ENCODE measurements around the gene XIAP.
"Not testable (repeated sequence)": the region's sequence is repeated elsewhere in the genome, so short reads cannot be mapped to it uniquely, and the experiment has no call there.

XIAP gene

GRCh38 chrX:123876844-123877243 is 17.0 kb downstream of the XIAP start:
- H3K4me3 ChIP-seq (ENCODE audit: low read length) = no peak overlapping the region
- no peak overlapping the region for H3K9ac ChIP-seq (ENCODE audit: low read depth, low read length)
- no peaks in the 10 kb centered on the region for H3K36me3 ChIP-seq (ENCODE audit: insufficient read depth, low read length)
- H3K27ac ChIP-seq (ENCODE audit: low read depth, low read length) = no peak overlapping the region
- no peaks in the 10 kb centered on the region for H3K4me1 ChIP-seq (ENCODE audit: insufficient read depth, low read length)
- WGBS = 94% methylated on average over 2 of the region's 2 CpGs
- H3K9me3 ChIP-seq (ENCODE audit: insufficient read depth, low read depth, low read length) = no peaks in the 10 kb centered on the region
- no peaks in the 10 kb centered on the region for H3K27me3 ChIP-seq (ENCODE audit: insufficient read depth, low read length)

GRCh38 chrX:123878252-123878721 is 18.4 kb downstream of the XIAP start:
- no peak overlapping the region for H3K9ac ChIP-seq (ENCODE audit: low read depth, low read length)
- H3K27me3 ChIP-seq (ENCODE audit: insufficient read depth, low read length) = no peaks in the 10 kb centered on the region
- H3K4me1 ChIP-seq (ENCODE audit: insufficient read depth, low read length) = no peaks in the 10 kb centered on the region
- H3K36me3 ChIP-seq (ENCODE audit: insufficient read depth, low read length) = no peaks in the 10 kb centered on the region
- no CpG with 5 or more reads among the region's 2 CpGs for WGBS
- no peak overlapping the region for H3K4me3 ChIP-seq (ENCODE audit: low read length)
- no peak overlapping the region for H3K27ac ChIP-seq (ENCODE audit: low read depth, low read length)
- no peaks in the 10 kb centered on the region for H3K9me3 ChIP-seq (ENCODE audit: insufficient read depth, low read depth, low read length)

GRCh38 chrX:123881330-123881729 is 21.5 kb downstream of the XIAP start:
- Histone ChIP-seq H3K9me3 (ENCODE audit: insufficient read depth, low read depth, low read length) (no peaks in the 10 kb centered on the region), H3K9ac (ENCODE audit: low read depth, low read length) (no peak overlapping the region), H3K4me1 (ENCODE audit: insufficient read depth, low read length) (no peaks in the 10 kb centered on the region), H3K27ac (ENCODE audit: low read depth, low read length) (no peak overlapping the region), H3K36me3 (ENCODE audit: insufficient read depth, low read length) (peaks cover 7% of the 10 kb centered on the region), H3K4me3 (ENCODE audit: low read length) (no peak overlapping the region), H3K27me3 (ENCODE audit: insufficient read depth, low read length) (no peaks in the 10 kb centered on the region)

- Histone ChIP-seq H3K9ac (ENCODE audit: low read depth, low read length) (no peak overlapping the region), H3K4me1 (ENCODE audit: insufficient read depth, low read length) (no peaks in the 10 kb centered on the region), H3K36me3 (ENCODE audit: insufficient read depth, low read length) (peaks cover 13% of the 10 kb centered on the region), H3K9me3 (ENCODE audit: insufficient read depth, low read depth, low read length) (no peaks in the 10 kb centered on the region), H3K27me3 (ENCODE audit: insufficient read depth, low read length) (no peaks in the 10 kb centered on the region), H3K27ac (ENCODE audit: low read depth, low read length) (no peak overlapping the region), H3K4me3 (ENCODE audit: low read length) (no peak overlapping the region)
- WGBS = 96% methylated on average over 3 of the region's 3 CpGs
Measured at GRCh38 chrX:123882391-123882790, 22.5 kb downstream of the XIAP start.

- Histone ChIP-seq H3K27ac (ENCODE audit: low read depth, low read length) (no peak overlapping the region), H3K27me3 (ENCODE audit: insufficient read depth, low read length) (no peaks in the 10 kb centered on the region), H3K4me3 (ENCODE audit: low read length) (no peak overlapping the region), H3K4me1 (ENCODE audit: insufficient read depth, low read length) (no peaks in the 10 kb centered on the region), H3K36me3 (ENCODE audit: insufficient read depth, low read length) (peaks cover 20% of the 10 kb centered on the region), H3K9ac (ENCODE audit: low read depth, low read length) (no peak overlapping the region), H3K9me3 (ENCODE audit: insufficient read depth, low read depth, low read length) (no peaks in the 10 kb centered on the region)
Measured at GRCh38 chrX:123884809-123885408, 25.1 kb downstream of the XIAP start.

- H3K9ac ChIP-seq (ENCODE audit: low read depth, low read length) = no peak overlapping the region
- no peak overlapping the region for H3K27ac ChIP-seq (ENCODE audit: low read depth, low read length)
- WGBS = 100% methylated on average over 2 of the region's 3 CpGs
- no peak overlapping the region for H3K4me3 ChIP-seq (ENCODE audit: low read length)
- H3K9me3 ChIP-seq (ENCODE audit: insufficient read depth, low read depth, low read length) = no peaks in the 10 kb centered on the region
- H3K4me1 ChIP-seq (ENCODE audit: insufficient read depth, low read length) = no peaks in the 10 kb centered on the region
- H3K27me3 ChIP-seq (ENCODE audit: insufficient read depth, low read length) = no peaks in the 10 kb centered on the region
- H3K36me3 ChIP-seq (ENCODE audit: insufficient read depth, low read length) = peaks cover 47% of the 10 kb centered on the region
Measured at GRCh38 chrX:123899701-123900100, 39.8 kb downstream of the XIAP start.

- not testable (repeated sequence) for H3K9ac ChIP-seq (ENCODE audit: low read depth, low read length); H3K9me3 ChIP-seq (ENCODE audit: insufficient read depth, low read depth, low read length); H3K27me3 ChIP-seq (ENCODE audit: insufficient read depth, low read length); H3K27ac ChIP-seq (ENCODE audit: low read depth, low read length); H3K4me1 ChIP-seq (ENCODE audit: insufficient read depth, low read length); H3K4me3 ChIP-seq (ENCODE audit: low read length)
- H3K36me3 ChIP-seq (ENCODE audit: insufficient read depth, low read length) = peaks cover 45% of the 10 kb centered on the region
- 97% methylated on average over 7 of the region's 7 CpGs for WGBS
Measured at GRCh38 chrX:123903261-123903660, 43.4 kb downstream of the XIAP start.

- H3K27ac ChIP-seq (ENCODE audit: low read depth, low read length) = no peak overlapping the region
- H3K4me3 ChIP-seq (ENCODE audit: low read length) = no peak overlapping the region
- H3K4me1 ChIP-seq (ENCODE audit: insufficient read depth, low read length) = no peaks in the 10 kb centered on the region
- H3K9ac ChIP-seq (ENCODE audit: low read depth, low read length) = no peak overlapping the region
- peaks cover 40% of the 10 kb centered on the region for H3K36me3 ChIP-seq (ENCODE audit: insufficient read depth, low read length)
- no peaks in the 10 kb centered on the region for H3K9me3 ChIP-seq (ENCODE audit: insufficient read depth, low read depth, low read length)
- no peaks in the 10 kb centered on the region for H3K27me3 ChIP-seq (ENCODE audit: insufficient read depth, low read length)
- WGBS = 89% methylated on average over 2 of the region's 2 CpGs
Measured at GRCh38 chrX:123905332-123905731, 45.5 kb downstream of the XIAP start.

- Histone ChIP-seq H3K27me3 (ENCODE audit: insufficient read depth, low read length) (no peaks in the 10 kb centered on the region), H3K9ac (ENCODE audit: low read depth, low read length) (no peak overlapping the region), H3K27ac (ENCODE audit: low read depth, low read length) (no peak overlapping the region), H3K9me3 (ENCODE audit: insufficient read depth, low read depth, low read length) (no peaks in the 10 kb centered on the region), H3K36me3 (ENCODE audit: insufficient read depth, low read length) (peaks cover 28% of the 10 kb centered on the region; the same call in 1 of the 2 replicates), H3K4me1 (ENCODE audit: insufficient read depth, low read length) (no peaks in the 10 kb centered on the region), H3K4me3 (ENCODE audit: low read length) (no peak overlapping the region)
- WGBS = 79% methylated on average over 7 of the region's 8 CpGs
Measured at GRCh38 chrX:123906557-123907316, 46.9 kb downstream of the XIAP start.

GRCh38 chrX:123909523-123909922 is 49.7 kb downstream of the XIAP start:
- Histone ChIP-seq H3K9me3 (ENCODE audit: insufficient read depth, low read depth, low read length) (no peaks in the 10 kb centered on the region), H3K27me3 (ENCODE audit: insufficient read depth, low read length) (no peaks in the 10 kb centered on the region), H3K4me1 (ENCODE audit: insufficient read depth, low read length) (no peaks in the 10 kb centered on the region), H3K4me3 (ENCODE audit: low read length) (no peak overlapping the region), H3K9ac (ENCODE audit: low read depth, low read length) (no peak overlapping the region), H3K27ac (ENCODE audit: low read depth, low read length) (no peak overlapping the region), H3K36me3 (ENCODE audit: insufficient read depth, low read length) (peaks cover 15% of the 10 kb centered on the region; the same call in 1 of the 2 replicates)
- WGBS = 97% methylated on average over 3 of the region's 4 CpGs

GRCh38 chrX:123917069-123917468 is 57.2 kb downstream of the XIAP start:
- Histone ChIP-seq H3K36me3 (ENCODE audit: insufficient read depth, low read length) (no peaks in the 10 kb centered on the region), H3K4me1 (ENCODE audit: insufficient read depth, low read length) (no peaks in the 10 kb centered on the region), H3K27me3 (ENCODE audit: insufficient read depth, low read length) (no peaks in the 10 kb centered on the region), H3K9ac (ENCODE audit: low read depth, low read length) (no peak overlapping the region), H3K9me3 (ENCODE audit: insufficient read depth, low read depth, low read length) (no peaks in the 10 kb centered on the region), H3K4me3 (ENCODE audit: low read length) (no peak overlapping the region), H3K27ac (ENCODE audit: low read depth, low read length) (no peak overlapping the region)
